Duodenal mucosa (tissue), 2 donors: ENCODE measurements around the gene SF3B1.

Experiments
- H3K27ac ChIP-seq: one replicate; pipeline ENCODE4 v1.7.0; 2013; ENCODE audit warnings: low read depth, low read length
- H3K27me3 ChIP-seq, 2 donors: one replicate each; pipeline ENCODE4 v1.7.0; 2013; ENCODE audit warnings: low read length in 2 of 2, control low read depth in 1 of 2; ENCODE audit not compliant: insufficient read depth in 2 of 2, control insufficient read depth in 1 of 2
- H3K36me3 ChIP-seq, 2 donors: one replicate each; pipeline ENCODE4 v1.7.0; 2013; ENCODE audit warnings: low read length in 2 of 2, control low read depth in 1 of 2; ENCODE audit not compliant: insufficient read depth in 2 of 2, control insufficient read depth in 1 of 2
- H3K4me1 ChIP-seq, 2 donors: one replicate each; pipeline ENCODE4 v1.7.0; 2013; ENCODE audit warnings: low read length in 2 of 2, control low read depth in 1 of 2; ENCODE audit not compliant: insufficient read depth in 2 of 2, control insufficient read depth in 1 of 2
- H3K4me3 ChIP-seq, 2 donors: one replicate each; pipeline ENCODE4 v1.7.0; 2013; ENCODE audit warnings: low read length in 2 of 2, low read depth in 1 of 2
- H3K9ac ChIP-seq, 2 donors: one replicate each; pipeline ENCODE4 v1.7.0; 2013; ENCODE audit warnings: low read length in 2 of 2, low read depth in 1 of 2
- H3K9me3 ChIP-seq, 2 donors: one replicate each; pipeline ENCODE4 v1.7.0; 2013; ENCODE audit warnings: low read length in 2 of 2, control low read depth in 1 of 2; ENCODE audit not compliant: control insufficient read depth in 1 of 2

The SF3B1 gene

DNA sequence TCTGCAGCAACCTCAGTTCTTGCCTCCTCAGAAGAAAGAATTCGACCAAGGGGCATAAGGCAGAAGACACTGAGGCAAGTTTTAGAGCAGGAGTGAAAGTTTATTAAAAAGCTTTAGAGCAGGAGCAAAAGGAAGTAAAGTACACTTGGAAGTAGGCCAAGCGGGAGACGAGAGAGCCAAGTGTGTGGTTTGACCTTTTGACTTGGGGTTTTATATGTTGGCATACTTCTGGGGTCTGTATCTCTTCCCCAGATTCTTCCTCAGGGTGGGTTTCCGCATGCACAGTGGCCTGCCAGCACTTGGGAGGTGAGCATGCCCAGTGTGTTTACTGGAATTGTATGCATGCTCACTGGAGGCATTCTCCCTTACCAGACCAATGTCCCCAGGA lies 64.9 kb downstream of the SF3B1 start:
- Histone ChIP-seq H3K4me1 (peaks cover 9 to 11% of the 10 kb centered on the region in 2 donors), H3K4me3 (no peak overlapping the region), H3K36me3 (no peaks in the 10 kb centered on the region), H3K27ac (no peak overlapping the region), H3K9ac (no peak overlapping the region), H3K9me3 (no peaks in the 10 kb centered on the region), H3K27me3 (no peaks in the 10 kb centered on the region)

DNA sequence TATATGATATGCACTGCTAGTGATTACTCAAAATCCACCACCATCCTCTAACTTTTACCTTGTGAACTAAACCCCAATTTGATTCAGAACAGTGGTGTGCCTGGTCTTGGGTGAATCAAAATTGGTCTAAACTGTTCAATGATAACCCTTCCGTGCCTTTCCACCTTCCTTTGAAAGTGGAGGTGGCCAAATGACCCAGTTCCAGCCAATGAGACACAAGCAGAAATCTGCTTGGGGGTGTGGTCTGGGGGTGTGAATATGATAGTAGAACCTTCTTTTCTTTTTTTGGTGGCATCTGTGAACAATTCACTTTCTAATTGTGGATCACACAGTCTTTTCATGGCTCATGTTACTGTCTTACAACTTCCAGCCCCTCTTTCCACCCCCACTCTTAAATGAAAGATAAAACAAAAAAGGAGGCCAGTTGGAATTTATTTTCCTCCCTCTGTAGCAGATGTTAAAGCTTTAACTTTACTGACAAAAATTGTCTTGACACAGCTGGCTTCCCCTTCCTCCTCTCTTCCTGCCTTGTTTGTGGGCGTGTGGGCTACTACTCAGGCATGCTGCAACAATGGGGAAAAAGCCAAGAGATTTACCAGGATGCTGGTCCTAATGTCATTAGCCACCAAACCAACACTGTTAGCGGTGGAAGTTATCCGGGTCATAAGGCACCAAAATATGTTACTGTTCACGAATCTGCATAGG lies 65.4 kb downstream of the SF3B1 start:
- H3K27me3 ChIP-seq, result no peaks in the 10 kb centered on the region
- no peak overlapping the region for H3K4me3 ChIP-seq
- H3K4me1 ChIP-seq, result peaks cover 9 to 11% of the 10 kb centered on the region in 2 donors
- H3K9me3 ChIP-seq, result no peaks in the 10 kb centered on the region
- H3K27ac ChIP-seq, result no peak overlapping the region
- H3K36me3 ChIP-seq, result no peaks in the 10 kb centered on the region
- H3K9ac ChIP-seq, result no peak overlapping the region

DNA sequence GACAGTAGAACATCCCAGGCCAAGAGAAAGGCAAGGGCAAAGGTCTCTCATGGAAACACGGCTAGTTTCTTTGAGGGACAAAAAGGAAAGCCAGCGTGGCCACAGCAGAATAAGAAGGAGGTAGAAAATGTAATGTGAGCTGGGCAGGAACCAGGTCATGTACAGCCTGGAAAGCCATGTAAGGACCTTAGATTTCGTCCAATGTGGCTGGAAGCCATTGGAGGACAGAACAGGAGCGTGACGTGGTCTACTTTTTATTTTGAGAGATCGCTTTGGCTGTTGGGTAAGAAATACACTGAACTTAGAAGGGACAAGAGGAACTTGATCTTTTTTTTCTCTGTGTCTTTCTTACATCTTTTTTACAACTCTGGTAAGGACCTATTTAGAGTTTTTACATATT lies 66.4 kb downstream of the SF3B1 start:
- no peak overlapping the region for H3K4me3 ChIP-seq
- no peak overlapping the region for H3K27ac ChIP-seq
- no peak overlapping the region for H3K9ac ChIP-seq
- H3K9me3 ChIP-seq, result no peaks in the 10 kb centered on the region
- H3K36me3 ChIP-seq, result no peaks in the 10 kb centered on the region
- no peaks in the 10 kb centered on the region for H3K27me3 ChIP-seq
- peaks cover 9 to 11% of the 10 kb centered on the region in 2 donors for H3K4me1 ChIP-seq

DNA sequence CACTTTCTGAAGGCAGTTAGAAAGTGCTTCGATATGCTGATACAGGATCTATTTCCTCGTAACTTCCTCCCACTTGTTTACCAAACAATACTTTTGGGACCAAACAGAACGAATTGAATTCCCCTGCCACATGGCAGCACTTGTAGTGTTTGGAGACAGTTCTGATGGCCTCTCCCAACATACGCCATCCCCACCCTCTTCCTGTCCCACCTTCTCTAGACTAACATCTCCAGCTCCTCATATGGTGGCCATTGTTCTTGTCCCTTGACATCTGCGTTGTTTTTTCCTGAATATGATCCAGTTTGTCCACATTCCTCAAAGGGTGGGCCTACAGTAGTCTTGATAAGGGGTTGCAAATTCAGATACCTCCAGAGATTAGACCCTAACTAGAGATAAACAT lies 70.8 kb downstream of the SF3B1 start:
- Histone ChIP-seq H3K9ac (no peak overlapping the region), H3K4me3 (no peak overlapping the region), H3K27ac (no peak overlapping the region), H3K36me3 (no peaks in the 10 kb centered on the region), H3K9me3 (no peaks in the 10 kb centered on the region), H3K27me3 (no peaks in the 10 kb centered on the region), H3K4me1 (no peaks in the 10 kb centered on the region)

DNA sequence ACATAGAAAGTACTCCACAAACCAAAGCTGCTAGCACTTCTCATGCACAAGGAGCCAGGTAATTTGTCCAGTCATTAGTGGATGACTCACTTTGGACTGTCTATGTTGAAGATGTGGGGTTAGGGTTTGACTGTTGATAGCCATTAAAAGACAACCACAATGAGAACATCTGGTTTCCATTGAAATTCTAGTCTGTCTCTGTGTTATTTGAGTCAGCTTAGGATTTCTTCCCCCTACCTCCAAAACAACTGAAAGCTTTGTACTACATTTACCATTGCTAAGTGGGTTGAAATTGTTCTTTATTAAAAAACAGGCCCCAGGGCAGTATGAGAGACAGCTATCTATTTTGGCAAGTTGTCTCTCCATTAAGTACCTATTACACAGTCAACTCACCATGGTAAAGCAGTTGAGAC lies 74.1 kb downstream of the SF3B1 start:
- no peak overlapping the region for H3K9ac ChIP-seq
- no peak overlapping the region for H3K27ac ChIP-seq
- H3K4me1 ChIP-seq, result no peaks in the 10 kb centered on the region
- no peaks in the 10 kb centered on the region for H3K9me3 ChIP-seq
- no peaks in the 10 kb centered on the region for H3K27me3 ChIP-seq
- no peak overlapping the region for H3K4me3 ChIP-seq
- H3K36me3 ChIP-seq, result no peaks in the 10 kb centered on the region

DNA sequence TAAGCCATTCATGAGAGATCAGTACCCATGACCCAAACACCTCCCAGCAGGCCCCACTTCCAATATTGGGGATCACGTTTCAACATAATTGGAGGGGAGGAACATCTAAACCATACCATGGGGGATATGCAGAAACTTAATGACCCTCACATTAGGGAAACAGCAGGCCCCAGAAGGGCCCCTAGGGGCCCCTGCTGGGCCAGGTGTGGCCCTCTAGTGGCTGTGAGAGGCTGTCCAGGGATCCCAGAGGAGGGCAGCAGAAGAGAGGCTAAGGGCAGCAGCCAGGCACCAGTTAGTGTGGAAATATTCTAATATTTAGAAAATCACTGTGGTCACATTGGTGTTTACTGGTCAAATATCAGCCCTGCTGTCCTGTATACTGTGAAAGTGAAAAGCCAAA lies 75.0 kb downstream of the SF3B1 start:
- Histone ChIP-seq H3K9me3 (no peaks in the 10 kb centered on the region), H3K4me1 (no peaks in the 10 kb centered on the region), H3K27me3 (no peaks in the 10 kb centered on the region), H3K4me3 (no peak overlapping the region), H3K27ac (no peak overlapping the region), H3K9ac (no peak overlapping the region), H3K36me3 (no peaks in the 10 kb centered on the region)

DNA sequence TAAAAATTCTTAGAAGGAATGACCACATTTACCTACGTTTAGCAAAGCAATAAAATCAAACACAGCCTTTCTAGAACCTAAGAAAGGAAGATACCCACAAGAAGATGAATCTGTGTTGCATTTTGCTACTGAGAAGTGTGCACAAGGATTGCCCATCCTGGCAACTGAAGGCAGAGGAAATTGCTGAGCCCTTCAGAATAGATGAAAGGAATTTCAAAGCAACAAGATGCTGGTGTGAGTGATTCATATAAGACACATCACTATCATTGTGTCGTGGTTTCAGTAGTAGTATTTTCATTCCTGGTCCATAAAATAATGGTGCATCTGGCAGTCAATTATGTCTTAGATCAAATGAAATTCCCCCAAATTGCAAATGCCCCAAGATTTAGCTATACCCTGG lies 75.9 kb downstream of the SF3B1 start:
- Histone ChIP-seq H3K27ac (no peak overlapping the region), H3K9ac (no peak overlapping the region), H3K27me3 (no peaks in the 10 kb centered on the region), H3K36me3 (no peaks in the 10 kb centered on the region), H3K9me3 (no peaks in the 10 kb centered on the region), H3K4me1 (no peaks in the 10 kb centered on the region), H3K4me3 (no peak overlapping the region)

DNA sequence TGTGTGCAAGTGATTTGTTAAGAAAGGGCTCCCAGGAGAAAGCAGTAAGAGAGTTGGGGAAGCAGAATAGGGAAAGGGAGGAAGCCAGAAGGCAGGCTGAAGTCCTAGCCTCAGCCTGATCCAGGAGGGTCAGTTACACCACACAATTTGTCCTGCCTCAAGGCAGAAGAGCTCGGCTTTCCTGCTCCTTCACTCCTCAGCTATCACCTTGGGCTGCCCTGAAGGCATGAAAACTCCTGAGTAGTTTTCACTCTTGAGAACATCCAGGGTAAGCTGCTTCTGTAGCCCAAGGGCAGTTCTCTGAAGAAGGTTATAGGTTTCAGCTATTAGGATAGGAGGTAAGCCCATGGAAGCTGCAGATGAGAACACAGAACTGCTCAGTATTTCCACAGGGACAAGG lies 76.8 kb downstream of the SF3B1 start:
- H3K4me3 ChIP-seq, result no peak overlapping the region
- no peaks in the 10 kb centered on the region for H3K4me1 ChIP-seq
- no peaks in the 10 kb centered on the region for H3K27me3 ChIP-seq
- no peak overlapping the region for H3K27ac ChIP-seq
- no peaks in the 10 kb centered on the region for H3K9me3 ChIP-seq
- no peaks in the 10 kb centered on the region for H3K36me3 ChIP-seq
- no peak overlapping the region for H3K9ac ChIP-seq

DNA sequence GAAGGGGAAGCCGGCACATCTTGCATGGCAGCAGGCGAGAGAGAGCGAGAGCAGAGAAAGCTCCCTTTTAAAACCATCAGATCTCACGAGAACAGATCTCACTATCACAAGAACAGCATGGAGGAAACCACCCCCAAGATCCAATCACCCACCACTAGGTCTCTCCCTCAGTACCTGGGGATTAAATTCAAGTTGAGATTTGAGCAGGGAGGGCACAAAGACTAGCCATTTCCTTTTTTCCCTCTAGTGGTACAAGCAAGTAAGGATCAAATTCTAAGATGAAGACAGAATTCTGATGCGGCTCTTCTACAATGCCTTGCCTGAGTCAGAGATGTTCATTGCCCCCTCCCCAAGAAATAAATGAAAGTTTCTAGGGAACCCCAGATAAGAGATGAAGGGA lies 78.7 kb downstream of the SF3B1 start:
- no peak overlapping the region for H3K27ac ChIP-seq
- no peak overlapping the region for H3K4me3 ChIP-seq
- no peaks in the 10 kb centered on the region for H3K36me3 ChIP-seq
- no peak overlapping the region for H3K9ac ChIP-seq
- H3K9me3 ChIP-seq, result no peaks in the 10 kb centered on the region
- H3K27me3 ChIP-seq, result no peaks in the 10 kb centered on the region
- peaks cover 0 to 4% of the 10 kb centered on the region in 2 donors for H3K4me1 ChIP-seq

DNA sequence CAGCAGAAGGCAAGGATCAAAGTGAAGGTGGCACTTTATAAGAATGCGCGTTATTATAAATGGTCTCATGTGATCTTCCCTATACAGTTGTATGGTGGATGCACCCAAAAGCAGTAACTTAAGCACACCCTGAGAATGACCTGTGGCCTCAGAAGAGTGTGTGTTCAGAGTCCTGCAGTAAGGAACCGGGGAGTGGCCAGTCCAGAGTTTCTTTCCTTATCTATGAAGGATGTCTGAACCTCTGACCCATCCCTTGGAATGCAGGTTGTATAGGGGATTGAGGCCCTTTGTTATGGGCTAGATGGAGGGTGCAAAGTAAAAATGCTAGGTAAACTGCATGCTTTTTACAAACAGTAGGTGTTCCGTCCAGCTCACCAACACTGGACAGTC lies 80.7 kb downstream of the SF3B1 start:
- Histone ChIP-seq H3K4me1 (peaks cover 0 to 4% of the 10 kb centered on the region in 2 donors), H3K36me3 (no peaks in the 10 kb centered on the region), H3K4me3 (no peak overlapping the region), H3K27me3 (no peaks in the 10 kb centered on the region), H3K9ac (no peak overlapping the region), H3K9me3 (no peaks in the 10 kb centered on the region), H3K27ac (no peak overlapping the region)
